Measurements from ENCODE around the gene ADAMTS13.

DNA sequence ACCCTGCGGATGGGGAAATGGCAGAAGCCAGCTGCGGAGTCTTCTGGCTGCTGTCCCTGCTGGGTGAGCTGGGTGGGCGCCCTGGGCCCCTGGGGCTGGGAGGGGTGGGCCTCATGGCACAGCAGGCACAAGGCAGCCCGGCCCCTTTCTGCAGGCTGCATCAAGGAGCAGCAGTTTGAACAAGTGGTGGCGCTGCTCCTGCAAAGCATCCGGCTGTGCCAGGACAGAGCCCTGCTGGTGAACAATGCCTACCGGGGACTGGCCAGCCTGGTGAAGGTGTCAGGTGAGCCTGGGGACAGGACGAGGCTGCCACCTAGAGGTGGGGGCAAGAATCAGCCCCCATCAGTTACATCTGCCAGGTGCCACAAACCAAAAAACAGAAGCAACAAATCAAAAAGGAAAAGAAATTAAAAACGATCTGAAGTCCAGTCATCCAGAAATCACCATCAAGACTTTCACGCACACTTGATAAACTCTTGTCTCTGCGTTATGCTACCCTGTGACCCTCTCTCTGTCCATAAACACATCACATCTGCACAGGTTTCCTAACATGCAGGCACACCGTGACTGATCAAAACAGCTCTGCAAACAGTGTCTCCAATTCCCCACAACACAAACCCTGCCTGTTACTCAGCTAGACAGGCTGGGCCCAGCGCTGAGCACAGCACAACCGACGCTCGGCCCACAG lies 18.3 kb upstream of the ADAMTS13 start:
- TF ChIP-seq PTRF (tag; IDR thresholded peaks at IDR 0.05), result no peak
- no peak for TF ChIP-seq ELF4 (CRISPR knock-in tag; IDR thresholded peaks at IDR 0.05)
- TF ChIP-seq MXI1 (IDR thresholded peaks at IDR 0.05; ENCODE audit: low read depth, low read length), result no peak
- TF ChIP-seq ZNF407 (IDR thresholded peaks at IDR 0.05; ENCODE audit: low read depth), result no peak
- no peak for TF ChIP-seq KDM1A (IDR thresholded peaks at IDR 0.05)
- peak; percentile 65 to 87 (median 77) for TF ChIP-seq CTCF (IDR thresholded peaks at IDR 0.05 in 2 of 3, conservative IDR thresholded peaks at IDR 0.05 in 1 of 3; ENCODE audit: insufficient read depth in 2 of 3, low read depth in 1 of 3, low read length in 3 of 3)
- TF ChIP-seq KAT7 (CRISPR knock-in tag; IDR thresholded peaks at IDR 0.05; ENCODE audit: borderline replicate concordance), result no peak
- TF ChIP-seq RAD51 (IDR thresholded peaks at IDR 0.05; ENCODE audit: borderline replicate concordance, low read depth), result no peak
- no peak for TF ChIP-seq BRF2 (IDR thresholded peaks at IDR 0.05; ENCODE audit: borderline replicate concordance, insufficient read depth, insufficient read length)
